GM18858 (cell line): Measurements from ENCODE around the gene MRGPRG.
"Not testable (repeated sequence)": the region's sequence is repeated elsewhere in the genome, so short reads cannot be mapped to it uniquely, and the experiment has no call there.

Experiments
- ATAC-seq: cut with Tn5 transposase; IDR thresholded peaks from one replicate; pipeline ENCODE4 v1.9.1; 2021; ENCODE audit not compliant: unreplicated experiment

MRGPRG gene

GRCh38 chr11:3218483-3219280 lies at the start of gene MRGPRG:
Gene MRGPRG, minus strand, starts transcription at chr11:3218813. Its CDS starts 0 bp downstream, at chr11:3218813.
- ATAC-seq, result no peak

GRCh38 chr11:3262548-3262947 lies 43.9 kb upstream of the MRGPRG start:
- not testable (repeated sequence) for ATAC-seq

- ATAC-seq, result not testable (repeated sequence)
Observed at GRCh38 chr11:3261831-3262230, 43.2 kb upstream of the MRGPRG start.

GRCh38 chr11:3257509-3257908 lies 38.9 kb upstream of the MRGPRG start:
- ATAC-seq, result not testable (repeated sequence)

GRCh38 chr11:3255241-3255640 lies 36.6 kb upstream of the MRGPRG start:
- not testable (repeated sequence) for ATAC-seq

GRCh38 chr11:3254773-3255172 lies 36.2 kb upstream of the MRGPRG start:
- ATAC-seq, result not testable (repeated sequence)

GRCh38 chr11:3245071-3245470 lies 26.5 kb upstream of the MRGPRG start:
- ATAC-seq, result no peak

- ATAC-seq, result no peak
Observed at GRCh38 chr11:3243880-3244279, 25.3 kb upstream of the MRGPRG start.

GRCh38 chr11:3237119-3237518 lies 18.5 kb upstream of the MRGPRG start:
- ATAC-seq, result no peak

GRCh38 chr11:3234846-3235245 lies 16.2 kb upstream of the MRGPRG start:
- ATAC-seq, result no peak

GRCh38 chr11:3232956-3233355 lies 14.3 kb upstream of the MRGPRG start:
- ATAC-seq, result no peak

- ATAC-seq, result no peak
Observed at GRCh38 chr11:3231851-3232744, 13.5 kb upstream of the MRGPRG start, which contains the start of gene MRGPRE. Gene MRGPRE, minus strand, starts transcription at chr11:3232417. Its CDS starts 3,618 bp downstream, at chr11:3228799.

- no peak for ATAC-seq
Observed at GRCh38 chr11:3231550-3231850, 12.9 kb upstream of the MRGPRG start.

- no peak for ATAC-seq
Observed at GRCh38 chr11:3230636-3231549, 12.3 kb upstream of the MRGPRG start.

- no peak for ATAC-seq
Observed at GRCh38 chr11:3229673-3230630, 11.3 kb upstream of the MRGPRG start.

GRCh38 chr11:3228445-3228829 lies 9.8 kb upstream of the MRGPRG start:
- no peak for ATAC-seq

- no peak for ATAC-seq
Observed at GRCh38 chr11:3227568-3228444, 9.2 kb upstream of the MRGPRG start.

GRCh38 chr11:3226846-3227567 lies 8.4 kb upstream of the MRGPRG start:
- no peak for ATAC-seq
